Adrenal gland (tissue), 12 donors: ENCODE measurements around the gene STK25. TPM values are rescaled to one million over a fixed set of nuclear protein-coding genes. Genes with fewer than 3 reads are reported as not detected.
A peak's percentile ranks its signal among the peaks of the same experiment; 100 is the strongest.

Experiments
- DNase-seq, 7 donors: peaks; one replicate each; pipeline ENCODE4 v3.0.0-alpha.2; 2019 to 2020
- H3K27ac ChIP-seq, 5 donors: fragments of 200-600 bp; sonication (generic) in 4 of 5; 1 replicate in 3 of 5; 2 replicates in 2 of 5; pipeline versions ENCODE4 v1.5.1 to v1.8.0; 2016 to 2020; ENCODE audit warnings: mild to moderate bottlenecking in 1 of 5
- H3K27me3 ChIP-seq: fragments of 200-600 bp; 2 replicates; pipeline ENCODE4 v1.8.0; 2021
- H3K36me3 ChIP-seq, 2 donors: fragments of 200-600 bp; replicated peaks in 1 of 2; 1 replicate in 1 of 2; 2 replicates in 1 of 2; pipeline versions ENCODE4 v1.5.1 to v1.8.0; 2018 to 2022
- H3K4me1 ChIP-seq, 2 donors: fragments of 200-600 bp; replicated peaks in 1 of 2; 1 replicate in 1 of 2; 2 replicates in 1 of 2; pipeline versions ENCODE4 v1.5.1 to v1.8.0; 2018 to 2021
- H3K4me3 ChIP-seq, 4 donors: fragments of 200-600 bp; sonication (generic) in 3 of 4; one replicate each; pipeline ENCODE4 v1.5.1; 2016 to 2018
- H3K9me3 ChIP-seq, 3 donors: fragments of 200-600 bp; sonication (generic) in 1 of 3; replicated peaks in 1 of 3; 1 replicate in 2 of 3; 2 replicates in 1 of 3; pipeline versions ENCODE4 v1.5.1 to v1.8.0; 2016 to 2021
- CTCF ChIP-seq, 6 experiments: fragments of 450-650 bp in 4 of 6; fragments of 200-600 bp in 2 of 6; sonication (generic) in 1 of 6; IDR thresholded peaks; 1 replicate in 5 of 6; 2 replicates in 1 of 6; pipeline versions ENCODE4 v1.5.1 to v1.8.0; 2016 to 2021; ENCODE audit warnings: antibody characterized with exemption in 6 of 6, mild to moderate bottlenecking in 2 of 6, moderate library complexity in 1 of 6
- POLR2A ChIP-seq, 2 donors: fragments of 450-650 bp; IDR thresholded peaks; one replicate each; pipeline ENCODE4 v1.6.1; 2017; ENCODE audit warnings: antibody characterized with exemption in 2 of 2, mild to moderate bottlenecking in 2 of 2, moderate library complexity in 1 of 2
- WGBS, 4 donors: extraction: QIAGEN DNeasy Blood & Tissue Kit in 2 of 4; methylation state at CpG; one replicate each; pipeline versions ENCODE4 v1.1.5 to v1.1.7; 2013 to 2017; 5-methylcytosine and 5-hydroxymethylcytosine counted together
- intact Hi-C, 2 donors: fragments of 100-400 bp; cut with DNase I; formaldehyde crosslinking; loops; one replicate each; pipeline versions ENCODE4 v1.14.1 to v1.15.0; 2022 to 2023
- polyA plus RNA-seq, 3 donors: library from polyadenylated mRNA; stranded (reverse); fragments of 200-250 nt in 2 of 3; fragments of 350-450 nt in 1 of 3; fragmentation: Illumina TruSeq in 1 of 3; extraction: RNeasy Lipid Tissue Mini Kit (QIAGEN cat#74804) in 1 of 3; gene quantifications; one replicate each; pipeline ENCODE4 v1.2.3, GENCODE V29; 2013 to 2014
- total RNA-seq, 9 donors: library from RNA; depleted of rRNA in 4 of 9; stranded (reverse); fragments of >200 nt in 4 of 9; fragments of 120-200 nt in 1 of 9; fragmentation: NEBNext Ultra II Directional in 1 of 9; extraction: Animal tissue kit (Norgen Biotek cat#: 25700) in 1 of 9; gene quantifications; one replicate each; pipeline versions ENCODE4 v1.1.0 to v1.2.4, GENCODE V29; 2013 to 2023
- donor health status: healthy with polysubstance abuse.
- donor health status: Bipolar disorder and iron deficiency.
- donor health status: DM: yes; HTN: yes; CAD: no.
- donor health status: DM: no; HTN: no; CAD: no.
- donor health status: DM: no; HTN: no; CAD: no.
- donor health status: DM: yes; HTN: yes; CAD: no.

The STK25 gene
- total and polyA plus RNA-seq, 12 donors = 71.4 to 352 (median 167) TPM

- DNase-seq = peak in 1 of 7 donors; percentile 2
- Histone ChIP-seq H3K36me3 (no peaks in the 10 kb centered on the region), H3K9me3 (no peaks in the 10 kb centered on the region), H3K4me1 (peaks cover 12 to 16% of the 10 kb centered on the region in 2 donors), H3K27me3 (no peaks in the 10 kb centered on the region), H3K27ac (no peak overlapping the region), H3K4me3 (peak overlapping the region in 1 of 4 donors; percentile 58)
- 11 to 13% methylated on average over 57 to 62 of the region's 62 CpGs; no CpG with 5 or more reads in 2 of the 4 donors for WGBS, 4 donors
- TF ChIP-seq POLR2A (IDR thresholded peaks at IDR 0.05) (no peak), CTCF (IDR thresholded peaks at IDR 0.05) (no peak)
- intact Hi-C loops = no loop called here
Observed at GRCh38 chr2:241541564-241542277, 33.3 kb upstream of the STK25 start.

GRCh38 chr2:241540771-241541561 is 32.6 kb upstream of the STK25 start:
- TF ChIP-seq CTCF (IDR thresholded peaks at IDR 0.05) = no peak
- TF ChIP-seq POLR2A (IDR thresholded peaks at IDR 0.05) = no peak
- H3K4me3 ChIP-seq = peak overlapping the region in 2 of 4 donors; percentile 3 to 58
- peak in 6 of 7 donors; percentile 49 to 82 (median 62) for DNase-seq
- peaks cover 12 to 16% of the 10 kb centered on the region in 2 donors for H3K4me1 ChIP-seq
- intact Hi-C loops = no loop called here
- peak overlapping the region in 1 of 5 donors; percentile 32 for H3K27ac ChIP-seq
- H3K9me3 ChIP-seq = no peaks in the 10 kb centered on the region
- H3K27me3 ChIP-seq = no peaks in the 10 kb centered on the region
- H3K36me3 ChIP-seq = no peaks in the 10 kb centered on the region
- 9 to 32% (median 13%) methylated on average over 13 to 67 of the region's 68 CpGs for WGBS, 4 donors

- H3K4me3 ChIP-seq = peak overlapping the region in 2 of 4 donors; percentile 3 to 58
- H3K9me3 ChIP-seq = no peaks in the 10 kb centered on the region
- peak in 2 of 7 donors; percentile 19 to 58 for DNase-seq
- no peak for TF ChIP-seq POLR2A (IDR thresholded peaks at IDR 0.05)
- no peak for TF ChIP-seq CTCF (IDR thresholded peaks at IDR 0.05)
- intact Hi-C loops = no loop called here
- H3K27ac ChIP-seq = peak overlapping the region in 1 of 5 donors; percentile 32
- H3K4me1 ChIP-seq = peaks cover 12 to 16% of the 10 kb centered on the region in 2 donors
- no peaks in the 10 kb centered on the region for H3K36me3 ChIP-seq
- no peaks in the 10 kb centered on the region for H3K27me3 ChIP-seq
- 45 to 68% (median 59%) methylated on average over 2 to 10 of the region's 10 CpGs for WGBS, 4 donors
Observed at GRCh38 chr2:241540401-241540770, 32.0 kb upstream of the STK25 start.

DNA sequence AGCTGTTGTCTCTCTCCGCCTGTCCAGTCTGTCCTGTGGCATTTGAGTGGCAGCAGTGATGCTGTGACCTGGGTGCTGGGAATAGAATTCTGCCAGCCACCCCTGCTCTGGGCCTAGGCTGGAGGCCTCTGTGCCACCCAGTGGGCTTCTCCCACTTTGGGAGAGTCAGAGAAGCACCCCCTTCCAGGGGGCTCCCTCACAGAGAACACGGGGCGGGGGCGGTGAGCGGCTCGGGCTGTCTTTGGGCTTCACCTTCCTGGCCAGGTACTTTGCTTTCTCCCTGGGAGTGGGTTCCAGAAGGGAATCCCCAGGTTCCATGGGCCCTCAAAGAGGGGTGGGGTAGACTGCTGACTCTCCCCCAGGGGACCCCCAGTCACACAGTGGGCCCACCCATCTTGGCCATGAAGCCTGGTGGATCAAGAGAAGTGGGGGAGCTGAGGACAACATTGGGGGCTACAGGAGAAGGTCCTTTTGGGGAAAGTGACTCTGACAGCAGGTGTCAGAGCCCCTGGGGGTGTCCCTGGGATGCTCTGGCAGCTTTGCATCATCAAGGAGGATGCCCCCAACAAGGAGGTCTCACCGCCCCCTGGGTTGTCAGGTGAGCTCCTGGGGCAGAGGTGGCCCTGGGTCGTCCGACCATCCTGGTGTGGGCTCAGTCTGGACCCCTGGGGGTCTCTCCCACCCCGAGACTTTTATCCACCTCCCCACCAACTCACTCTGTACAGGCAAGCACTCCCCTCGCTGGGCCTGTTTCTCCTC is 31.4 kb upstream of the STK25 start:
- Histone ChIP-seq H3K27ac (peak overlapping the region in 1 of 5 donors; percentile 32), H3K36me3 (no peaks in the 10 kb centered on the region), H3K4me3 (no peak overlapping the region), H3K27me3 (no peaks in the 10 kb centered on the region), H3K9me3 (no peaks in the 10 kb centered on the region), H3K4me1 (peaks cover 12 to 16% of the 10 kb centered on the region in 2 donors)
- intact Hi-C loops = no loop called here
- 95 to 97% (median 97%) methylated on average over 4 to 11 of the region's 11 CpGs for WGBS, 4 donors
- DNase-seq = no peak
- TF ChIP-seq CTCF (IDR thresholded peaks at IDR 0.05) (no peak), POLR2A (IDR thresholded peaks at IDR 0.05) (no peak)
